CD4-positive, CD25-positive, alpha-beta regulatory T cell (primary cell): ENCODE measurements around the gene TNFSF8. TPM values are rescaled to one million over a fixed set of nuclear protein-coding genes. Genes with fewer than 3 reads are reported as not detected.

Source experiments
- ATAC-seq, 2 donors: fragments of 150-1000 bp; cut with Tn5 transposase; one replicate each; pipeline ENCODE4 v1.10.0; 2021; ENCODE audit warnings: low read depth in 2 of 2, moderate number of reproducible peaks in 2 of 2, moderate library complexity in 1 of 2
- DNase-seq, 3 donors: peaks; one replicate each; pipeline versions ENCODE4 v3.0.0 to v3.0.0-alpha.2; 2012 to 2022; ENCODE audit warnings: mixed read lengths in 1 of 3
- H3K27ac ChIP-seq: one replicate; pipeline ENCODE4 v1.7.0; 2013; ENCODE audit warnings: mild to moderate bottlenecking, low read length; ENCODE audit not compliant: insufficient read depth, poor library complexity, severe bottlenecking
- H3K27me3 ChIP-seq: one replicate; pipeline ENCODE4 v1.7.0; 2013; ENCODE audit warnings: low read length; ENCODE audit not compliant: control insufficient read depth, insufficient read depth
- H3K36me3 ChIP-seq: one replicate; pipeline ENCODE4 v1.7.0; 2013; ENCODE audit warnings: mild to moderate bottlenecking, low read length, moderate library complexity; ENCODE audit not compliant: control insufficient read depth, insufficient read depth
- H3K4me1 ChIP-seq: 2 replicates; pipeline ENCODE4 v1.7.0; 2013; ENCODE audit warnings: mild to moderate bottlenecking, low read length; ENCODE audit not compliant: insufficient read depth, control insufficient read depth, poor library complexity, severe bottlenecking
- H3K4me3 ChIP-seq: one replicate; pipeline ENCODE4 v1.7.0; 2013; ENCODE audit warnings: low read depth, mild to moderate bottlenecking, low read length, moderate library complexity
- H3K9me3 ChIP-seq, 2 experiments: 1 replicate in 1 of 2; 2 replicates in 1 of 2; pipeline ENCODE4 v1.7.0; 2013; ENCODE audit warnings: low read length in 2 of 2, mild to moderate bottlenecking in 1 of 2, moderate library complexity in 1 of 2; ENCODE audit not compliant: control insufficient read depth in 2 of 2
- H3K27ac Mint-ChIP-seq, 3 donors: one replicate each; pipeline ENCODE4 v1.8.0; 2020 to 2022; ENCODE audit warnings: mild to moderate bottlenecking in 3 of 3, mixed read lengths in 3 of 3, moderate library complexity in 2 of 3
- H3K27me3 Mint-ChIP-seq: one replicate; pipeline ENCODE4 v1.8.0; 2022; ENCODE audit warnings: mild to moderate bottlenecking, mixed read lengths
- H3K36me3 Mint-ChIP-seq: one replicate; pipeline ENCODE4 v1.8.0; 2020; ENCODE audit warnings: mixed read lengths
- H3K4me1 Mint-ChIP-seq, 4 donors: one replicate each; pipeline ENCODE4 v1.8.0; 2020 to 2022; ENCODE audit warnings: mixed read lengths in 4 of 4, mild to moderate bottlenecking in 1 of 4
- H3K4me3 Mint-ChIP-seq, 4 donors: one replicate each; pipeline ENCODE4 v1.8.0; 2020 to 2022; ENCODE audit warnings: mild to moderate bottlenecking in 4 of 4, mixed read lengths in 4 of 4, moderate library complexity in 3 of 4
- H3K9me3 Mint-ChIP-seq, 7 donors: one replicate each; pipeline ENCODE4 v1.8.0; 2020 to 2022; ENCODE audit warnings: mixed read lengths in 7 of 7, mild to moderate bottlenecking in 3 of 7, moderate library complexity in 2 of 7
- polyA plus RNA-seq, 4 donors: library from polyadenylated mRNA; unstranded; fragments of 300-500 nt; fragmentation: Illumina TruSeq; gene quantifications; one replicate each; pipeline ENCODE4 v1.2.3, GENCODE V29; 2021
- total RNA-seq: library from RNA; stranded (reverse); gene quantifications from one replicate; pipeline ENCODE4 v1.2.3, GENCODE V29; 2022

The TNFSF8 gene
- total and polyA plus RNA-seq, 5 donors from 2014 or later, result 31.4 to 78.1 (median 47.3) TPM

- Mint-ChIP-seq H3K9me3 (no peaks in the 10 kb centered on the region), H3K27ac (no peak overlapping the region), H3K4me1 (peaks cover 0 to 2% (median 0%) of the 10 kb centered on the region in 4 donors), H3K4me3 (no peak overlapping the region), H3K27me3 (peaks cover 18% of the 10 kb centered on the region), H3K36me3 (no peaks in the 10 kb centered on the region)
- no peak for ATAC-seq
- Histone ChIP-seq H3K4me3 (no peak overlapping the region), H3K9me3 (no peaks in the 10 kb centered on the region), H3K27me3 (peaks cover 3% of the 10 kb centered on the region), H3K27ac (no peak overlapping the region), H3K36me3 (no peaks in the 10 kb centered on the region), H3K4me1 (no peaks in the 10 kb centered on the region)
- DNase-seq, result no peak
Observed at GRCh38 chr9:114950761-114951160, 20.4 kb upstream of the TNFSF8 start.

GRCh38 chr9:114947058-114947457 is 16.7 kb upstream of the TNFSF8 start:
- DNase-seq (no peak), ATAC-seq (no peak)
- H3K36me3 Mint-ChIP-seq, result no peaks in the 10 kb centered on the region
- peaks cover 3% of the 10 kb centered on the region for H3K27me3 ChIP-seq
- peaks cover 18% of the 10 kb centered on the region for H3K27me3 Mint-ChIP-seq
- H3K4me1 ChIP-seq, result no peaks in the 10 kb centered on the region
- H3K4me3 ChIP-seq, result no peak overlapping the region
- no peak overlapping the region for H3K27ac ChIP-seq
- peaks cover 0 to 2% (median 0%) of the 10 kb centered on the region in 4 donors for H3K4me1 Mint-ChIP-seq
- no peaks in the 10 kb centered on the region for H3K9me3 Mint-ChIP-seq
- no peaks in the 10 kb centered on the region for H3K9me3 ChIP-seq
- H3K27ac Mint-ChIP-seq, result no peak overlapping the region
- no peak overlapping the region for H3K4me3 Mint-ChIP-seq
- no peaks in the 10 kb centered on the region for H3K36me3 ChIP-seq

- no peaks in the 10 kb centered on the region for H3K36me3 Mint-ChIP-seq
Observed at GRCh38 chr9:114945616-114946412, 15.4 kb upstream of the TNFSF8 start.

GRCh38 chr9:114941376-114941775 is 11.0 kb upstream of the TNFSF8 start:
- ATAC-seq, result no peak
- Mint-ChIP-seq H3K4me1 (peaks cover 0 to 20% (median 19%) of the 10 kb centered on the region in 4 donors), H3K27ac (no peak overlapping the region), H3K36me3 (no peaks in the 10 kb centered on the region), H3K4me3 (no peak overlapping the region), H3K27me3 (peaks cover 8% of the 10 kb centered on the region), H3K9me3 (peaks cover 0 to 1% (median 0%) of the 10 kb centered on the region in 7 donors)
- Histone ChIP-seq H3K27ac (no peak overlapping the region), H3K4me1 (peaks cover 16% of the 10 kb centered on the region), H3K4me3 (no peak overlapping the region), H3K9me3 (no peaks in the 10 kb centered on the region), H3K27me3 (peaks cover 3% of the 10 kb centered on the region), H3K36me3 (no peaks in the 10 kb centered on the region)
- no peak for DNase-seq

More at GRCh38 chr9:114945616-114946412, 15.4 kb upstream of the TNFSF8 start:
- Histone ChIP-seq H3K27ac (no peak overlapping the region), H3K4me3 (no peak overlapping the region), H3K27me3 (peaks cover 3% of the 10 kb centered on the region), H3K36me3 (no peaks in the 10 kb centered on the region), H3K9me3 (no peaks in the 10 kb centered on the region), H3K4me1 (no peaks in the 10 kb centered on the region)
- H3K27me3 Mint-ChIP-seq, result peaks cover 8% of the 10 kb centered on the region
- no peak for ATAC-seq
- no peak overlapping the region for H3K4me3 Mint-ChIP-seq
- no peak overlapping the region for H3K27ac Mint-ChIP-seq
- DNase-seq, result no peak
- H3K9me3 Mint-ChIP-seq, result no peaks in the 10 kb centered on the region
- H3K4me1 Mint-ChIP-seq, result peaks cover 0 to 2% (median under 1%) of the 10 kb centered on the region in 4 donors

DNA sequence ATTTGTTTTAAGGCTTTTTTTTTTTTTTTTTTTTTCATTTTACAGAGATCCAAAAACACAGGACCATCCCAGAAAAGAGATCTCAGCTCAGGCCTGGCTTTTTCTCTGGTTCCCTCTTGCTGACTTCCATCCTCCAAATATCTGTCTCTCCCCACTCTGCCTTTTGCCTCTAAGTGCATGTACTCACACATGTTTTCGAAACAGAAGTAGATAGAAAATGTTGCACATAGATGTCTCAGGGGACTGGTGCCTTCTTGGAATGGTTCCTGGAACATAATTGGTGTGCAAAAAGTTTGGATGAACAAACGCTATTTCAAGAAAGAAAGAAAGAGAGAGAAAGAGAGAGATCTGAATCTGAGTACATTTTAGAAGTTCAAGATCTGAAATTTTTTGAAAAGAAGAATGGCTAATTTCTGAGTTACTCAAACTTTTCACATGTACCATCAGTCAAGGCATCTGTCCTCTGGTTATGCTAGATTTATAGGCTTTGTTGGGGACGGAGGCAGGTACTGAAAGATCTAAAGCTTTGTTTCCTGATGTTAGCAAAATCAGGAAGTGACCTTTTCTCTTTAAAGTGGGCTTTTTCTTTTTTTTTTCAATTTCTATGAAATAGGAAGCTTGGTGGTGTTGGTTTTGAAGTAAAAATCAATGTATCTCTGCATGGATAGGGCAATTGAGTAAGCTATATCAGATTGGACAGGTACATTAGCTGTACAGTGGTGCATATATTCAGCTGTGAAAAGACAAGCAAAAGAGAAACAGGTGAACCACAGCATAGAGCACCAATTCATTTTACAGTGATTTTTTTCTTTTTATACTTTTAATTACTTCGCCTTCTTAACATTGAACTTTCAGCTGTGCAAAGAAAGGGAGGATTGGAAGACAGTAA is 8.5 kb upstream of the TNFSF8 start:
- DNase-seq, result peak in 1 of 3 donors; percentile 37
- peak overlapping the region; percentile 28 for H3K4me3 ChIP-seq
- H3K4me3 Mint-ChIP-seq, result peak overlapping the region in 3 of 4 donors; percentile 3 to 54 (median 52)

DNA sequence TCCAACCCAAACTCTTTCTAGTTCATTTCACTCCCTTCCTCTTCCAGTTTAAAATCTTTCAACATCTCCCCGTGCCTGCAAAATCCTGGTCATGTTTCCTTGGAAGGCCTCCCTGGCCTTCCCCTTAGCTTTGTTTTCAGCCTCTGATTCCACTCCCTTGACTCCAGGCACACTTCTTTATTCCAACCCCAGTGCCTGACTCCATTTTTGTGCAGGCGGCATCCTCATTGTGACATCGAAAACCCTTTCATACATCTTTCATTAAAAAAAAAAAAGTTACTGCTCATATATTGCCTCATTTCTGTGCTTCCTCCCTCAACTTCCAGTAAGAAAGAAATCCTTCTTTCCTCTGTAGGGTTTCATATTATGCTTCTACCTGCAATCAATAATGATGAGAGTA is 7.1 kb upstream of the TNFSF8 start:
- no peak for ATAC-seq
- H3K4me1 Mint-ChIP-seq, result peaks cover 0 to 22% (median 18%) of the 10 kb centered on the region in 4 donors
- no peak for DNase-seq
- peaks cover 4% of the 10 kb centered on the region for H3K27me3 Mint-ChIP-seq
- H3K36me3 Mint-ChIP-seq, result no peaks in the 10 kb centered on the region
- peak overlapping the region in 1 of 3 donors; percentile 29 for H3K27ac Mint-ChIP-seq
- H3K4me3 ChIP-seq, result no peak overlapping the region
- no peak overlapping the region for H3K27ac ChIP-seq
- peaks cover 0 to 2% (median 0%) of the 10 kb centered on the region in 7 donors for H3K9me3 Mint-ChIP-seq
- H3K4me3 Mint-ChIP-seq, result no peak overlapping the region
- no peaks in the 10 kb centered on the region for H3K9me3 ChIP-seq
- no peaks in the 10 kb centered on the region for H3K36me3 ChIP-seq
- no peaks in the 10 kb centered on the region for H3K27me3 ChIP-seq
- H3K4me1 ChIP-seq, result peaks cover 16% of the 10 kb centered on the region

More for the DNA sequence above, 8.5 kb upstream of the TNFSF8 start:
- H3K27ac Mint-ChIP-seq, result peak overlapping the region in 2 of 3 donors; percentile 29 to 76
- H3K36me3 Mint-ChIP-seq, result no peaks in the 10 kb centered on the region
- Histone ChIP-seq H3K9me3 (no peaks in the 10 kb centered on the region), H3K27me3 (no peaks in the 10 kb centered on the region), H3K4me1 (peaks cover 16% of the 10 kb centered on the region), H3K36me3 (no peaks in the 10 kb centered on the region), H3K27ac (no peak overlapping the region)
- H3K4me1 Mint-ChIP-seq, result peaks cover 0 to 20% (median 19%) of the 10 kb centered on the region in 4 donors
- H3K9me3 Mint-ChIP-seq, result peaks cover 0 to 1% (median 0%) of the 10 kb centered on the region in 7 donors
- peak in 1 of 2 donors; percentile 20 for ATAC-seq
- H3K27me3 Mint-ChIP-seq, result peaks cover 4% of the 10 kb centered on the region

- no peak for DNase-seq
- peaks cover 0 to 26% (median 18%) of the 10 kb centered on the region in 4 donors for H3K4me1 Mint-ChIP-seq
- H3K4me3 Mint-ChIP-seq, result no peak overlapping the region
- H3K9me3 Mint-ChIP-seq, result peaks cover 0 to 2% (median 0%) of the 10 kb centered on the region in 7 donors
- Histone ChIP-seq H3K4me3 (no peak overlapping the region), H3K9me3 (no peaks in the 10 kb centered on the region), H3K27ac (no peak overlapping the region), H3K27me3 (no peaks in the 10 kb centered on the region), H3K4me1 (peaks cover 16% of the 10 kb centered on the region), H3K36me3 (no peaks in the 10 kb centered on the region)
- no peaks in the 10 kb centered on the region for H3K36me3 Mint-ChIP-seq
- H3K27ac Mint-ChIP-seq, result no peak overlapping the region
- ATAC-seq, result no peak
- peaks cover 4% of the 10 kb centered on the region for H3K27me3 Mint-ChIP-seq
Observed at GRCh38 chr9:114936581-114936980, 6.2 kb upstream of the TNFSF8 start.
